ENCODE data around the gene VEPH1.

- no peak for TF ChIP-seq GATA2 (IDR thresholded peaks at IDR 0.05; ENCODE audit: low read depth, low read length)
- TF ChIP-seq GATA3 (IDR thresholded peaks at IDR 0.05; ENCODE audit: low read depth, low read length) = no peak
Observed at GRCh38 chr3:157417247-157417646, 86.0 kb downstream of the VEPH1 start.
